PFSK-1 (cell line): ENCODE data around the gene APLN.

Experiments used
- FOXP2 ChIP-seq: optimal IDR thresholded peaks from 2 replicates; pipeline ENCODE3; 2011; ENCODE audit warnings: borderline replicate concordance, control low read depth, inconsistent platforms; ENCODE audit not compliant: insufficient read depth; ENCODE audit errors: extremely low read length, extremely low read depth
- POLR2AphosphoS5 ChIP-seq: IDR thresholded peaks from 2 replicates; pipeline ENCODE4 v1.6.1; 2012; ENCODE audit warnings: low read depth, mild to moderate bottlenecking, control low read depth, low read length, moderate library complexity
- REST ChIP-seq, 2 experiments: IDR thresholded peaks; 2 replicates each; pipeline versions ENCODE4 v1.6.1 to v1.8.0; 2011 to 2012; ENCODE audit warnings: low read depth in 2 of 2, low read length in 2 of 2, control low read depth in 1 of 2, inconsistent platforms in 1 of 2, mild to moderate bottlenecking in 1 of 2, moderate library complexity in 1 of 2; ENCODE audit not compliant: insufficient read depth in 1 of 2
- SIN3A ChIP-seq: IDR thresholded peaks from 2 replicates; pipeline ENCODE4 v1.6.1; 2012; ENCODE audit warnings: mild to moderate bottlenecking, low read length, moderate library complexity, borderline replicate concordance; ENCODE audit not compliant: insufficient read depth
- TAF1 ChIP-seq: IDR thresholded peaks from 2 replicates; pipeline ENCODE4 v1.6.1; 2012; ENCODE audit warnings: low read length, control low read depth, borderline replicate concordance; ENCODE audit not compliant: insufficient read depth

GRCh38 chrX:129690435-129690834 is 35.7 kb upstream of the APLN start:
- TF ChIP-seq POLR2AphosphoS5 (no peak), SIN3A (no peak), TAF1 (no peak), REST (IDR thresholded peaks at IDR 0.05; ENCODE audit: insufficient read depth in 1 of 2, low read depth in 2 of 2, low read length in 2 of 2) (no peak), FOXP2 (no peak)
